ENCODE results near the gene OASL.
A peak's percentile ranks its signal among the peaks of the same experiment; 100 is the strongest.
"Not testable (repeated sequence)": the region's sequence is repeated elsewhere in the genome, so short reads cannot be mapped to it uniquely, and the experiment has no call there.

OASL gene

DNA sequence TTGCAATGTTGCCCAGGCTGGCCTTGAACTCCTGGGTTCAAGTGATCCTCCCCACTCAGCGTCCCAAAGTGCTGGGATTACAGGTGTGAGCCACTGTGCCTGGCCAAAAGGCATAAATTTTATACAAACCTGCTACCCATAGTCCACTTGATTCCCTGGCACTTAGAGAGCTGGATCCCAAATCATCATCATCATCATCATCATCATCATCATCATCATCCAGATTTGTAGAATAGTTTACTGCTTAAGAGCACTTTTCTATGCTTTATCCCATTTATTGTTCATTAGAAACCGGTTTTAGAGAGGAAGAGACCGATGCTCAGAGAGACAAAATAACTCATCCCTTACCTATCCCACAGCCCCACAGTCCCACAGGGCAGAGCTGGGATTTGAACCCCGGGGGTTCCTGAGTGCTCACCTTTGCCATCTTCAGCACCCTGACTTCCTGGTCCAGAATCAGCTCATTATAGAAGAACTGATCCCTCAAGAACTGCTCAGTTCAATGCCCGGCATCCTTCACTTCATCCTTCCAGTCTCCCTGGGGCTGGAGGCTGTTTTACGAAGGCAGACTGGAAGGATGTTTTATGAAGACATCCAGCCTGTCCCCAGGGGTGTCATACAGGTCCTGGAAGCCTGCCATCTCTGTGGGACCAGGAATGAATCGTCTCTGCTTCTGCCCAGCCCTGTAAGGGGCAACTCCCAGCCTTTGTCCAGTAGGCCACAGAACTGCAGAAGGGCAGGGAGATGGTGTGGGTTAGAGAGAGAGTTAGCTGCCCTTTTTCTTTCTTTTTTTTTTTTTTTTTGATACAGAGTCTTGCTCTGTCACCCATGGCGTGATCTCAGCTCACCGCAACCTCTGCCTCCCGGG, 20.2 kb upstream of the OASL start:
- no peak for DNase-seq

DNA sequence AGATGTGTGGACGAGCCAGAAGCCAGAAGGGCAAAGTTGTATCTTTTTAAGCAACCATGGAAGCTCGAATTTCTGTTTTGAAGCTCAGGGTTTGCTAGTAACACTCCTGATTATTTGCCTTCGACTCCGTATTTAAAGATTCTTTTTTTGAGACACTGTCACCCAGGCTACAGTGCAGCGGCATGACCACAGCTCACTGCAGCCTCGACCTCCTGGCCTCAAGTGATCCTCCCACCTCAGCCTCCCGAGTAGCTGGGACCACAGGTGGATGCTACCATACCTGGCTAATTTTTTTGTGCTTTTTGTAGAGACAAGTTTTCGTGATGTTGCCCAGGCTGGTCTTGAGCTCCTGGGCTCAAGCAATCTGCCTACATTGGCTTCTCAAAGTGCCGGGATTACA, 18.7 kb upstream of the OASL start:
- no peak for DNase-seq

DNA sequence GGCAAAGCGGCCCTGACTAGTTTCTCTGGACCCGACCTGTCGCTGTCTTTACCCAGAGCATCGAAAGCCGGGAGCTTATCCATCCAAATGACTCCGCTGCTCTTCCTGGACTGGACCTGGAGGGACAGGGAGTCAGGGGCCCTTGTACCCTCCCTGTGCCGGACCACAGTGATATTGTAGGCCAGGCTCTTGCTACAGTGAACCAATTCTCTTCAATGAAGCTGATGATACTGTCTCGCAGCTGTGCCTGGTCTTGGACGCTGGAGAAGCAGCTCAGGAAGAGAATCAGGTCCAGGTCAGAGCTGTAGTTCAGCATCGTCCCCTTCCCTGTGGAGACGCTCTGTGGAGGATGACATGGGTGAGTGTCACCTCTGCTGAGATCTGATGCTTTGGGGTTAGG, 14.7 kb upstream of the OASL start:
- no peak for DNase-seq

GRCh38 chr12:121050725-121051124, 11.7 kb upstream of the OASL start:
- no peak for DNase-seq

DNA sequence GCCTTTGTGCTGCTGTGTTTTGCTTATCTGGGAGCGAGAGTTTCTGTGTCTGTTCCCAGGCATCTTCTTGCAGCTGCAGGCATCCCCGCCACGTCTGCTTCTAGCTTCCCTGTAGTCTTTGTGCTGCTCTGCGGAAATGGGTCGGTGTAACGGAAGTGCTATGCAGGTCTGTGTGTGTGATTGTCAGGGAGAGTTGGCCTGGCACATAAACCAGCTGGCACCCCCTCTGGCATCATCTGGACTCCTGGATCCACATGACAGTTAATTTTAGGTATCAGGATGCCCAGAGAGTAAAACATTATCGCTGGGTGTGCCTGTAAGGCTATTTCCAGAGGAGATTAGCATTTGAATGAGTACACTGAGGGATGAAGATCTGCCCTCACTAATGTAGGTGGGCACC, 9.4 kb upstream of the OASL start:
- no peak for DNase-seq

GRCh38 chr12:121047400-121047799, 8.4 kb upstream of the OASL start:
- DNase-seq = not testable (repeated sequence)

- DNase-seq = no peak
Measured at GRCh38 chr12:121043067-121043466, 4.0 kb upstream of the OASL start.

GRCh38 chr12:121036810-121037326, 2.2 kb downstream of the OASL start:
- no peak for DNase-seq

GRCh38 chr12:121034616-121035305, 4.3 kb downstream of the OASL start:
- no peak for DNase-seq

DNA sequence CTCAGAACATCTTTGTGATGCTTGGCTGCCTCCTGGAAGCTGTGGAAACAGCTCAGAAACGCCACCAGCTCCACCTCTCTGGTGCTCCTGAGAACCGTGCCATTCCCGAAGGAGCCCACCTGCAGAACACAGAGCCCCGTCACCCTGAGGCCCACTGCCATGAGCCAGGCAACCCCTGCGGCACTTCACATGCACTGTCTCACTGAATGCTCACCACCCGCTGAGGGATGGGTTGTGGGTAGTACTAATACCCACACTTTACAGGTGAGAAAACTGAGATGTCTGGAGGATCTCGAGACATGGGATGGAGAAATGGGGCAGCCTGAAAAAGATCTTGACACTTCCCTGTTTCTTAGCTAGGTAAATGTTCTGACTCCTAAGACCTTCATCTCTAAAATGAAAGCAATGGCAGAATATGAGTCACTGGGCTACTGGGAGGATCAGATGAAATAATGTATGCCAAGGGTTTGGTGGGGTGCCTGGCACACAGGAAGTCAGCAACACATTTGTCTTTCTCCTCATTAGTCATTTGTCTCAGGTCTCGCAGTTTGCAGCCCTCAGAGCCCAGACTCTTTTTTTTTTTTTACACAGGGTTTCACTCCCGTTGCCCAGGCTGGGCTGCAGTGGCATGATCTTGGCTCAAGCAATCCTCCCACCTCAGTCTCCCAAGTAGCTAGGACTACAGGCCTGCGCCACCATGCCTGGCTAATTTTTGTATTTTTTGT, 5.3 kb downstream of the OASL start:
- no peak for DNase-seq

- DNase-seq = no peak
Measured at GRCh38 chr12:121030576-121031212, 8.4 kb downstream of the OASL start.

- no peak for DNase-seq
Measured at GRCh38 chr12:121026274-121027045, 12.6 kb downstream of the OASL start.

DNA sequence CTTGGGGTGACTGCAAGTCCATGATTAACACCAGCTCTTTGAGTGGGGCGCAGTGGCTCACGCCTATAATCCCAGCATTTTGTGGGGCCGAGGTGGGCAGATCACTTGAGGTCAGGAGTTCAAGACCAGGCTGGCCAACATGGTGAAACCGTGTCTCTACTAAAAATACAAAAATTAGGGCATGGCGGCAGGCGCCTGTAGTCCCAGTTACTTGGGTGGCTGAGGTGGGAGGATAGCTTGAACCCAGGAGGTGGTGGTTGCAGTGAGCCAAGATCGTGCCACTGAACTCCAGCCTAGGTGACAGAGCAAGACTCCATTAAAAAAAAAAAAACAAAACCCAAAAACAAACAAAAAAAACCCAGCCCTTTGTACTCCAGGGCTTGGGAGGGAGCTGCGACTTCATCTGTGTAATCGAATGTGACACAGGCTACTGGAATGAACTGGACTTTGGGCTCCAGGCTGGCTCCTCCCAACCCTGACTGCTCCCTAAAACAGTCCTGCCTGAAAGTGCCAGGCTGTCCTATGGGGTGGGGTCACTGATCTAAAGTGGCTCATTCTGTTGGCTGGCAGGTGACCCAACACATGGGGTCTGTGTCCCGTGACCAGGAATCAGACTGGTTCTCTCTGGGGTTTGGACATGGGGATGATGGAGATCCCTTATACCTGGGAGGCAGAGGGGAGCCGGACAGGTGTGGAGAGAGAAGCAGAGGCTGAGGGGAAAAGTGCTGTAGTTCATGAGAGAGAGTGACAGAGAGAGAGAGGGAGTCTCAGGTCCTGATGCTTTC, 13.4 kb downstream of the OASL start:
- no peak for DNase-seq

GRCh38 chr12:121023799-121024198, 15.2 kb downstream of the OASL start:
- DNase-seq = no peak

DNA sequence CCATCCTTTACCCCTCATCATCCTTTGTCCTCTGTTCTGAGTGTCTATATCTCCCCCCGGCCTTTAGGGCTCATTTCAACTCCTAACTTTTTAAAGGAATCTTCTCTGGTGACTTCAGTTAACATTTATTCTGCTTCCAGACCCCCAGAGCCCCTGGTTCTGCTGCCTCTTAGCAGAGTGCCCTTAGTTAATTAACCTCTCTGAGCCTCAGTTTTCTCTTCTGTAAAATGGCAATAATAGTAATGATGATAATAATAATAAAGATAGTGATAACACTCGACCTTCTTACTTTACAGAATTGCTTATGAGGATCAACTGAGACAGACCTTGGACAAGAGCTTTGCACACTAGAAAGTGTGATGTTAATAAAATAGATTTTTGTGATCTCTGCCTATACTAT, 16.3 kb downstream of the OASL start:
- no peak for DNase-seq

DNA sequence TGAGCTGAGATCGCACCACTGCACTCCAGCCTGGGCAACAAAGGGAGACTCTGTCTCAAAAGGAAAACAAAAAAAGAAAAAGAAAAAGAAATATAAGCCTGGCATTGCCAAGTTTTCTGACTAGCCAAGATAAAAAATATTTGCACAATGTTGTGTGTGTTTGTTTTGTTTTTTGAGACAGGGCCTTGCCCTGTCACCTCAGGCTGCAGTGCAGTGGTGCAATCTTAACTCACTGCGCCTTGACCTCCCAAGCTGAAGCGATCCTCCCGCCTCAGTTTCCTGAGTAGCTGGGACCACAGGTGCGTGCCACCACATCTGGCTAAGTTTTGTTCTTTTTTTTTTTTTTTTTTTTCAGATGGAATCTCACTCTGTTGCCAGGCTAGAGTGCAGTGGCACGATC, 17.3 kb downstream of the OASL start:
- DNase-seq = no peak

- no peak for DNase-seq
Measured at GRCh38 chr12:121018860-121019617, 20.0 kb downstream of the OASL start.

DNA sequence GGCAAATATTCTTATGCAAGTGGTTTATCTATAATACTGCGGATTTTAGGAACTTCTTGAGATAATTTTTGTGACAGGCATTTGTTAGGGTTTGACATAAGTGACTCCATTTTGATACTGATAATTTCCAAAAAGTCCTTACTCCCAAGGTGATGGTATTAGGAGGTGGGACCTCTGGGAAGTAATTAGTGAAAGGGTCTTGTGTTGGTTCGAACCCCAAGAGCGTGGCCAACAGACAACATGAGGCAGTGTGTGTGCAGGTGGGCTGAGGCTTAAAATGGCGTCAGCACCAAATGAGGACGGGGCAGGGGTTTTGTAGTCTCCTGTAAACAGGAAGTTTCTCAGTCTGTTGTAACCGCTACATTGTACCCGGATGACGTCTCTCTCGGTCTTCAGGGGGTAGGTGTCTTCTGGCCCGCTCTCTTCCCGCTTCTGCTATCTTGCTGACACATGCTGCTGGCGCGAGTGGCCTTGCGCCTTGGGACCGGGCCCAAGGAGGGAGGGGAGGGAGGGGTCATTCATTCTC, 21.0 kb downstream of the OASL start:
- DNase-seq = no peak

- peak; percentile 91 for DNase-seq
Measured at GRCh38 chr12:121015825-121016766, 22.9 kb downstream of the OASL start, which contains the start of gene C12orf43. Gene C12orf43 (minus strand): TSS chr12:121016487. CDS start chr12:121016474, 13 bp downstream.

Measured in NCI-H2171 (cell line).